Measurements from ENCODE around the gene NPIPA5.
"Not testable (repeated sequence)": the region's sequence is repeated elsewhere in the genome, so short reads cannot be mapped to it uniquely, and the experiment has no call there.

The NPIPA5 gene

GRCh38 chr16:15388060-15388459, 10.0 kb upstream of the NPIPA5 start:
- DNase-seq: not testable (repeated sequence)

GRCh38 chr16:15382810-15383209, 4.7 kb upstream of the NPIPA5 start:
- DNase-seq: not testable (repeated sequence)

- DNase-seq: not testable (repeated sequence)
Measured at GRCh38 chr16:15357495-15357894, 20.6 kb downstream of the NPIPA5 start.

- not testable (repeated sequence) for DNase-seq
Measured at GRCh38 chr16:15354846-15355245, 23.2 kb downstream of the NPIPA5 start.

- DNase-seq: not testable (repeated sequence)
Measured at GRCh38 chr16:15352852-15353251, 25.2 kb downstream of the NPIPA5 start.

- not testable (repeated sequence) for DNase-seq
Measured at GRCh38 chr16:15351745-15352144, 26.3 kb downstream of the NPIPA5 start.

- not testable (repeated sequence) for DNase-seq
Measured at GRCh38 chr16:15351251-15351650, 26.8 kb downstream of the NPIPA5 start.

GRCh38 chr16:15348721-15349120, 29.4 kb downstream of the NPIPA5 start:
- not testable (repeated sequence) for DNase-seq

- not testable (repeated sequence) for DNase-seq
Measured at GRCh38 chr16:15342337-15342736, 35.8 kb downstream of the NPIPA5 start.

- not testable (repeated sequence) for DNase-seq
Measured at GRCh38 chr16:15338986-15339385, 39.1 kb downstream of the NPIPA5 start.

GRCh38 chr16:15337974-15338605, 40.0 kb downstream of the NPIPA5 start:
- not testable (repeated sequence) for DNase-seq

- not testable (repeated sequence) for DNase-seq
Measured at GRCh38 chr16:15335609-15336008, 42.5 kb downstream of the NPIPA5 start.

- DNase-seq: not testable (repeated sequence)
Measured at GRCh38 chr16:15333969-15334368, 44.1 kb downstream of the NPIPA5 start.

GRCh38 chr16:15330978-15331377, 47.1 kb downstream of the NPIPA5 start:
- DNase-seq: not testable (repeated sequence)

- not testable (repeated sequence) for DNase-seq
Measured at GRCh38 chr16:15324954-15325353, 53.1 kb downstream of the NPIPA5 start.

- DNase-seq: not testable (repeated sequence)
Measured at GRCh38 chr16:15323373-15323772, 54.7 kb downstream of the NPIPA5 start.

GRCh38 chr16:15321221-15321620, 56.9 kb downstream of the NPIPA5 start:
- DNase-seq: not testable (repeated sequence)

- DNase-seq: not testable (repeated sequence)
Measured at GRCh38 chr16:15314562-15314961, 63.5 kb downstream of the NPIPA5 start.

All from activated naive CD4-positive, alpha-beta T cell treated with Interleukin-2 at 50 U/mL for 16 hours (primary cell).